T-cell (primary cell): Measurements from ENCODE around the gene DSCAM. TPM values are rescaled to one million over a fixed set of nuclear protein-coding genes. Genes with fewer than 3 reads are reported as not detected.

Experiments
- ATAC-seq, 4 experiments: fragments of 200-7000 bp in 3 of 4; fragments of 150-1000 bp in 1 of 4; cut with Tn5 transposase; replicated peaks in 1 of 4; 1 replicate in 3 of 4; 2 replicates in 1 of 4; pipeline ENCODE4 v1.10.0; 2021; ENCODE audit warnings: moderate library complexity in 3 of 4, mild to moderate bottlenecking in 2 of 4, moderate number of reproducible peaks in 1 of 4
- CTCF ChIA-PET, 2 donors: fragments of 300-600 bp; sonication (Branson Sonifier 250); formaldehyde crosslinking; loops; one replicate each; lab custom pipeline; 2022; ENCODE audit warnings: antibody characterized with exemption in 2 of 2; lab: Charles Lee
- POLR2A ChIA-PET, 2 donors: fragments of 300-600 bp; sonication (Branson Sonifier 250); formaldehyde crosslinking; loops; one replicate each; lab custom pipeline; 2022; ENCODE audit warnings: antibody characterized with exemption in 2 of 2; lab: Charles Lee
- DNase-seq, 35 experiments: peaks; one replicate each; pipeline versions ENCODE4 v3.0.0 to v3.0.0-alpha.2; 2013 to 2023
- H3K27ac ChIP-seq: one replicate; pipeline ENCODE4 v1.5.1; 2013; ENCODE audit warnings: low read length
- H3K27me3 ChIP-seq, 2 experiments: replicated peaks in 1 of 2; 1 replicate in 1 of 2; 2 replicates in 1 of 2; pipeline versions ENCODE4 v1.6.1 to v1.7.0; 2013; ENCODE audit warnings: low read length in 1 of 2, mixed read lengths in 1 of 2; ENCODE audit not compliant: control insufficient read depth in 2 of 2, insufficient read depth in 2 of 2; ENCODE audit errors: extremely low read depth in 1 of 2
- H3K36me3 ChIP-seq, 2 donors: 1 replicate in 1 of 2; 2 replicates in 1 of 2; pipeline versions ENCODE4 v1.6.1 to v1.7.0; 2013; ENCODE audit warnings: low read length in 1 of 2; ENCODE audit not compliant: control insufficient read depth in 2 of 2, insufficient read depth in 1 of 2; ENCODE audit errors: extremely low read depth in 1 of 2
- H3K4me1 ChIP-seq, 2 experiments: 1 replicate in 1 of 2; 2 replicates in 1 of 2; pipeline versions ENCODE4 v1.6.1 to v1.7.0; 2013; ENCODE audit warnings: low read length in 2 of 2, mixed read lengths in 1 of 2; ENCODE audit not compliant: insufficient read depth in 2 of 2, control insufficient read depth in 1 of 2; ENCODE audit errors: extremely low read depth in 1 of 2
- H3K4me3 ChIP-seq, 2 donors: 1 replicate in 1 of 2; 2 replicates in 1 of 2; pipeline versions ENCODE4 v1.5.1 to v1.7.0; 2013; ENCODE audit warnings: mild to moderate bottlenecking in 2 of 2, low read length in 1 of 2, moderate library complexity in 1 of 2; ENCODE audit not compliant: control insufficient read depth in 1 of 2; ENCODE audit errors: extremely low read depth in 1 of 2
- H3K9me3 ChIP-seq: 2 replicates; pipeline ENCODE4 v1.7.0; 2013
- H3K27ac Mint-ChIP-seq, 2 donors: one replicate each; pipeline ENCODE4 v1.8.0; 2020 to 2021; ENCODE audit warnings: mild to moderate bottlenecking in 2 of 2, mixed read lengths in 2 of 2
- H3K27me3 Mint-ChIP-seq, 2 donors: one replicate each; pipeline ENCODE4 v1.8.0; 2021 to 2022; ENCODE audit warnings: mixed read lengths in 2 of 2
- H3K36me3 Mint-ChIP-seq: one replicate; pipeline ENCODE4 v1.8.0; 2021; ENCODE audit warnings: mixed read lengths
- H3K4me1 Mint-ChIP-seq, 3 donors: one replicate each; pipeline ENCODE4 v1.8.0; 2020 to 2022; ENCODE audit warnings: mixed read lengths in 3 of 3, mild to moderate bottlenecking in 1 of 3
- H3K4me3 Mint-ChIP-seq, 3 donors: one replicate each; pipeline ENCODE4 v1.8.0; 2020 to 2022; ENCODE audit warnings: mild to moderate bottlenecking in 3 of 3, mixed read lengths in 3 of 3, moderate library complexity in 3 of 3
- H3K9me3 Mint-ChIP-seq, 3 donors: one replicate each; pipeline ENCODE4 v1.8.0; 2020 to 2022; ENCODE audit warnings: mixed read lengths in 3 of 3
- WGBS: methylation state at CpG from one replicate; pipeline ENCODE4 v1.1.5; 2013; ENCODE audit warnings: missing lambda C conversion rate; ENCODE audit not compliant: insufficient coverage; 5-methylcytosine and 5-hydroxymethylcytosine counted together
- total RNA-seq, 35 experiments: library from RNA in 6 of 35; stranded (reverse) in 6 of 35; fragments of 120-200 nt in 1 of 35; gene quantifications; one replicate each; pipeline versions ENCODE4 v1.2.1 to v1.2.4 and lab custom pipeline; 2013 to 2026

The DSCAM gene
- total RNA-seq, 5 donors from 2014 or later (not counting 1 experiment from before 2014, with no cell fraction given) = not detected

GRCh38 chr21:40173816-40174215 is 673.1 kb downstream of the DSCAM start:
- ATAC-seq (no peak), DNase-seq (no peak)
- Mint-ChIP-seq H3K4me3 (no peak overlapping the region), H3K9me3 (peaks cover 0 to 3% (median 0%) of the 10 kb centered on the region in 3 donors), H3K27me3 (peaks cover 0 to 4% of the 10 kb centered on the region in 2 donors), H3K36me3 (no peaks in the 10 kb centered on the region), H3K27ac (no peak overlapping the region), H3K4me1 (no peaks in the 10 kb centered on the region)
- no peaks in the 10 kb centered on the region for H3K4me1 ChIP-seq
- no peak overlapping the region for H3K4me3 ChIP-seq
- H3K27me3 ChIP-seq = no peaks in the 10 kb centered on the region
- H3K27ac ChIP-seq = no peak overlapping the region
- no peaks in the 10 kb centered on the region for H3K9me3 ChIP-seq
- no peaks in the 10 kb centered on the region for H3K36me3 ChIP-seq
- POLR2A ChIA-PET = no interaction called here
- CTCF ChIA-PET = no interaction called here
- no CpG with 5 or more reads among the region's 6 CpGs for WGBS

DNA sequence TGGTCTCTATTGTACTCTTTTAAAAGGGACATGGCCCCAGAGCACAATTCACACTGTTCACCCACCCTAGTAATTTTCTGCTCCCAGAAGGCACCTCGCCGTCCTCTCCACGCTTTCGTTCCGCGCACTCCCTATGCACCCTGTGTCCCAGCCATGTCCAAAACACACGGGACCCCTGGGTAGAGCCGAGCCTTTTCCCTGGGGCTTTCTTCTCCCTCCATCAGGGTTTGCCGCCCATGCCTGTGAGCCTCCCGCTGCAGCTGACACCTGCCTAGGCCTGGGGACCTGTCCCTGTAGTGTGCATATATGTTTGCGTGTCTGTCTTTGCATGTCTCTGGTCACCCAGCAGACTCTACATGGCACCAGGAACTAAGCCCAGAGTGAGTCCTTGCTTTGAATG is 677.0 kb downstream of the DSCAM start:
- 90% methylated on average over 10 of the region's 11 CpGs for WGBS
- H3K36me3 Mint-ChIP-seq = no peaks in the 10 kb centered on the region
- peaks cover 0 to 3% (median 0%) of the 10 kb centered on the region in 3 donors for H3K9me3 Mint-ChIP-seq
- CTCF ChIA-PET = no interaction called here
- no peak for DNase-seq
- no peak overlapping the region for H3K4me3 ChIP-seq
- H3K27me3 ChIP-seq = no peaks in the 10 kb centered on the region
- no peaks in the 10 kb centered on the region for H3K9me3 ChIP-seq
- H3K4me3 Mint-ChIP-seq = no peak overlapping the region
- no peaks in the 10 kb centered on the region for H3K4me1 Mint-ChIP-seq
- no peak overlapping the region for H3K27ac ChIP-seq
- POLR2A ChIA-PET = no interaction called here
- no peaks in the 10 kb centered on the region for H3K27me3 Mint-ChIP-seq
- ATAC-seq = no peak
- no peak overlapping the region for H3K27ac Mint-ChIP-seq
- H3K36me3 ChIP-seq = no peaks in the 10 kb centered on the region
- H3K4me1 ChIP-seq = no peaks in the 10 kb centered on the region

- POLR2A ChIA-PET = no interaction called here
- no peaks in the 10 kb centered on the region for H3K27me3 Mint-ChIP-seq
- no peak for ATAC-seq
These were observed 680.6 kb downstream of the DSCAM start for GRCh38 chr21:40166291-40166843.

GRCh38 chr21:40165773-40166070 is 681.2 kb downstream of the DSCAM start:
- H3K9me3 ChIP-seq = no peaks in the 10 kb centered on the region
- H3K27me3 ChIP-seq = no peaks in the 10 kb centered on the region
- DNase-seq (no peak), ATAC-seq (no peak)
- Mint-ChIP-seq H3K4me1 (no peaks in the 10 kb centered on the region), H3K9me3 (no peaks in the 10 kb centered on the region), H3K27ac (no peak overlapping the region), H3K27me3 (no peaks in the 10 kb centered on the region), H3K4me3 (no peak overlapping the region), H3K36me3 (no peaks in the 10 kb centered on the region)
- POLR2A ChIA-PET = no interaction called here
- H3K36me3 ChIP-seq = no peaks in the 10 kb centered on the region
- no peak overlapping the region for H3K27ac ChIP-seq
- WGBS = 87% methylated on average over 7 of the region's 11 CpGs
- CTCF ChIA-PET = no interaction called here
- no peaks in the 10 kb centered on the region for H3K4me1 ChIP-seq
- H3K4me3 ChIP-seq = no peak overlapping the region

More at GRCh38 chr21:40166291-40166843, 680.6 kb downstream of the DSCAM start:
- Mint-ChIP-seq H3K27ac (no peak overlapping the region), H3K4me3 (no peak overlapping the region), H3K4me1 (no peaks in the 10 kb centered on the region), H3K36me3 (no peaks in the 10 kb centered on the region), H3K9me3 (no peaks in the 10 kb centered on the region)
- CTCF ChIA-PET = no interaction called here
- H3K27me3 ChIP-seq = no peaks in the 10 kb centered on the region
- H3K27ac ChIP-seq = no peak overlapping the region
- no peak for DNase-seq
- no peaks in the 10 kb centered on the region for H3K4me1 ChIP-seq
- 86% methylated on average over 5 of the region's 6 CpGs for WGBS
- no peaks in the 10 kb centered on the region for H3K9me3 ChIP-seq
- H3K36me3 ChIP-seq = no peaks in the 10 kb centered on the region
- H3K4me3 ChIP-seq = no peak overlapping the region

DNA sequence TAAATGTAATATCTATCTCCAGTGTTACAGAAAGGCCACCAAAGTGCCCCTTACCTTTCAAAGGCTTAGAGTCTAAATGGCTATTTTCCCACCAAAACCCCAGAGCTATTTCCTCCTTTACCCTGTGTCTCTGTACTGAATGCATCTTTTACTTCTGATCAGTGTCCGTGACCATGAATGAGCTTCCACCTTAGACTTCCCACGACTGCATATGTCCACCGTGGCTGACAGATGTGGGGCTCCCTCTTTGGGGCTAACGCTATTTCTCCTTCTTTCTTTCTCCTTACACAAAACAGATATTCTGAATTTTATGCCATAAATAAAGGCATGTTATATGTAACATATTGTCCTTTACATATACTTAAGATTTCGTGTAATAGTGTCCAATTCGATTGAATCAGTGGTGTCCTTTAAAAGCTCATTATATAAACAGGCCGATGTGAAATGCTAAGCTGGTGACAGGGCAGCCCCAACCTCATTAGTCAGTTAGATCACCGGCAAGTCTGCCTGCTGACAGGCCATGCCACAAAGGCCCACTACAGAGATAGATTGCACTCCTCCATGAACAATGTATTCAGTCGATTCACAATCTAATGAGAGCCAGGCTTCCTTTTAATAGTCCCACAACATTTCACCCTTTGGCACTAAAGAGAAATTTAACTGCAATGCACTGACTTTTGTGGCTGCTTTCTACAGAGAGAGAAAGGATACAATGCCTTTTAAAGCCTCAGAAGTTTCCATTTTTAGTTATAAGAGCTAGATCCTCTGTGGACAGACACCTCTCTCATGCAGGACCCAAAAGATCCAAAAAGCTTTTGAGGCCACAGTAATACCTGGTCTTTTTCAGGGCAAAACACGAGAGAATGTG is 681.8 kb downstream of the DSCAM start:
- H3K4me3 Mint-ChIP-seq = no peak overlapping the region
- no peaks in the 10 kb centered on the region for H3K9me3 Mint-ChIP-seq
- Histone ChIP-seq H3K9me3 (no peaks in the 10 kb centered on the region), H3K36me3 (no peaks in the 10 kb centered on the region), H3K27ac (no peak overlapping the region), H3K27me3 (no peaks in the 10 kb centered on the region), H3K4me1 (no peaks in the 10 kb centered on the region), H3K4me3 (no peak overlapping the region)
- H3K36me3 Mint-ChIP-seq = no peaks in the 10 kb centered on the region
- DNase-seq = no peak
- ATAC-seq = no peak
- H3K4me1 Mint-ChIP-seq = no peaks in the 10 kb centered on the region
- 84% methylated on average over 5 of the region's 10 CpGs for WGBS
- no peak overlapping the region for H3K27ac Mint-ChIP-seq
- no peaks in the 10 kb centered on the region for H3K27me3 Mint-ChIP-seq
- CTCF ChIA-PET = no interaction called here
- POLR2A ChIA-PET = interaction anchor here in 1 of 2 donors (0.5 kb wide), 1 partner anchor 613 kb away, joined by 7 read pairs; no protein-coding TSS in a partner anchor

DNA sequence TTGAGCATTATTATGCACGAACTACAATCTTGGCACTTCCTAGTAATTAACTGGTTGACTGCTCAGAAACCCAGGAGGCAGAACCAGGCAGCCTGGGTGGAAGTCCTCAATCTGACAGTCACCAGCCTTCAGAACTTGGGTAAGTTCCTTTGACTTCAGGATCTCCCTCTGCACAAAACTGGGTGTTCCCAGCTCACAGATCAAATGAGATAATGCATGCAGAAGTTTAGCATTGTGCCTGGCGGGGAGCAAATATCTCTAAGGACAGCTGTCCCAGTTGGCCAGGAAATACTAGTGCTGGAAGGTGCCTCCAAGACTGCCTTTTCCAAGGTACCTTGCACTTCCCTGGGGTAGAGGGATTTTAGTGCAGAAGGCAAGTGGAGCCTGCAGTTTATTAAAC is 684.9 kb downstream of the DSCAM start:
- no peak overlapping the region for H3K27ac Mint-ChIP-seq
- H3K9me3 Mint-ChIP-seq = no peaks in the 10 kb centered on the region
- no peak overlapping the region for H3K4me3 Mint-ChIP-seq
- no peaks in the 10 kb centered on the region for H3K4me1 Mint-ChIP-seq
- no peaks in the 10 kb centered on the region for H3K27me3 Mint-ChIP-seq
- H3K4me1 ChIP-seq = no peaks in the 10 kb centered on the region
- no peak overlapping the region for H3K27ac ChIP-seq
- H3K9me3 ChIP-seq = no peaks in the 10 kb centered on the region
- CTCF ChIA-PET = no interaction called here
- POLR2A ChIA-PET = no interaction called here
- ATAC-seq (no peak), DNase-seq (no peak)
- H3K36me3 Mint-ChIP-seq = no peaks in the 10 kb centered on the region
- H3K4me3 ChIP-seq = no peak overlapping the region
- H3K27me3 ChIP-seq = no peaks in the 10 kb centered on the region
- WGBS = 65% methylated on average over 2 of the region's 2 CpGs
- H3K36me3 ChIP-seq = no peaks in the 10 kb centered on the region
